ENCODE data around the gene NMRAL1. TPM values are rescaled to one million over a fixed set of nuclear protein-coding genes. Genes with fewer than 3 reads are reported as not detected.

NMRAL1 gene
- total and polyA plus RNA-seq, 12 donors: 9.5 to 46.5 (median 30.0) TPM

- H3K9me3 ChIP-seq: no peaks in the 10 kb centered on the region
- H3K4me3 ChIP-seq: no peak overlapping the region
- peaks cover 0 to 48% (median 15%) of the 10 kb centered on the region in 9 donors for H3K4me1 ChIP-seq
- intact Hi-C loops (cut with DNase I): no loop called here
- TF ChIP-seq, protein P1, sequence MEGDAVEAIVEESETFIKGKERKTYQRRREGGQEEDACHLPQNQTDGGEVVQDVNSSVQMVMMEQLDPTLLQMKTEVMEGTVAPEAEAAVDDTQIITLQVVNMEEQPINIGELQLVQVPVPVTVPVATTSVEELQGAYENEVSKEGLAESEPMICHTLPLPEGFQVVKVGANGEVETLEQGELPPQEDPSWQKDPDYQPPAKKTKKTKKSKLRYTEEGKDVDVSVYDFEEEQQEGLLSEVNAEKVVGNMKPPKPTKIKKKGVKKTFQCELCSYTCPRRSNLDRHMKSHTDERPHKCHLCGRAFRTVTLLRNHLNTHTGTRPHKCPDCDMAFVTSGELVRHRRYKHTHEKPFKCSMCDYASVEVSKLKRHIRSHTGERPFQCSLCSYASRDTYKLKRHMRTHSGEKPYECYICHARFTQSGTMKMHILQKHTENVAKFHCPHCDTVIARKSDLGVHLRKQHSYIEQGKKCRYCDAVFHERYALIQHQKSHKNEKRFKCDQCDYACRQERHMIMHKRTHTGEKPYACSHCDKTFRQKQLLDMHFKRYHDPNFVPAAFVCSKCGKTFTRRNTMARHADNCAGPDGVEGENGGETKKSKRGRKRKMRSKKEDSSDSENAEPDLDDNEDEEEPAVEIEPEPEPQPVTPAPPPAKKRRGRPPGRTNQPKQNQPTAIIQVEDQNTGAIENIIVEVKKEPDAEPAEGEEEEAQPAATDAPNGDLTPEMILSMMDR (IDR thresholded peaks at IDR 0.05): no peak
- H3K27ac ChIP-seq: peak overlapping the region in 1 of 10 donors; percentile 53
- ATAC-seq: no peak
- H3K27me3 ChIP-seq: no peaks in the 10 kb centered on the region
- 79 to 82% methylated on average over 8 of the region's 8 CpGs for WGBS, 2 donors
- H3K36me3 ChIP-seq: no peaks in the 10 kb centered on the region
- no peak for DNase-seq
Observed at GRCh38 chr16:4420505-4421105, 53.8 kb downstream of the NMRAL1 start.

DNA sequence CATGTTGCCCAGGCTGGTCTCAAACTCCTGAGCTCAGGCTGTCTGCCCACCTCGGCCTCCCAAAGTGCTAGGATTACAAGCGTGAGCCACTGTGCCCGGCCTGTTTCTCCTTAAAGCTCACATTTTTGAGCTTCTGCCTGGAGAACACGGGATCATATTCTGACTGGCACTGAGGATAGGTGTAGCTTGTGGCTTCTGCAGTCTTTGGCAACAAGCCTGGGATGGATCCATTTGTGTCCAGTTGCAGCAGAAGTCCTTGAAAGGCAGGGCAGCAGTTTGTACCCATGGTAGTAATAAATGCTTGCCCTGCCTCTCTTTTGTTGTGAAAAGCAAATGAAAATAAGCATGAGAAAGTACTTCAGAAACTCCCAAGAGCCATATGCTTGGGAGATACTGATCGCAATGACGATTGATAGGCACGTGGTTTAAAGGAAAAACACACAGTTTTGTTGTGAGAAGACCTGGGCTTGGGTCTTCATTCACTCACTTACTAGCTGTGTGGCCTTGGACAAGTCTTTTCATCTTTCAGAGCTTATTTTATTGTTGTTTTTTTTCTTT, 54.9 kb downstream of the NMRAL1 start:
- Histone ChIP-seq H3K9me3 (no peaks in the 10 kb centered on the region), H3K4me1 (peaks cover 6 to 53% (median 21%) of the 10 kb centered on the region in 9 donors), H3K4me3 (no peak overlapping the region), H3K27me3 (no peaks in the 10 kb centered on the region), H3K36me3 (no peaks in the 10 kb centered on the region), H3K27ac (no peak overlapping the region)
- WGBS, 2 donors: 69 to 81% methylated on average over 7 of the region's 7 CpGs
- TF ChIP-seq, protein P1 (IDR thresholded peaks at IDR 0.05): no peak
- intact Hi-C loops (cut with DNase I): loop anchor here in 1 of 10 donors (5.0 kb wide), 1 partner anchor 237 kb away; no protein-coding TSS in a partner anchor
- DNase-seq (no peak), ATAC-seq (no peak)

DNA sequence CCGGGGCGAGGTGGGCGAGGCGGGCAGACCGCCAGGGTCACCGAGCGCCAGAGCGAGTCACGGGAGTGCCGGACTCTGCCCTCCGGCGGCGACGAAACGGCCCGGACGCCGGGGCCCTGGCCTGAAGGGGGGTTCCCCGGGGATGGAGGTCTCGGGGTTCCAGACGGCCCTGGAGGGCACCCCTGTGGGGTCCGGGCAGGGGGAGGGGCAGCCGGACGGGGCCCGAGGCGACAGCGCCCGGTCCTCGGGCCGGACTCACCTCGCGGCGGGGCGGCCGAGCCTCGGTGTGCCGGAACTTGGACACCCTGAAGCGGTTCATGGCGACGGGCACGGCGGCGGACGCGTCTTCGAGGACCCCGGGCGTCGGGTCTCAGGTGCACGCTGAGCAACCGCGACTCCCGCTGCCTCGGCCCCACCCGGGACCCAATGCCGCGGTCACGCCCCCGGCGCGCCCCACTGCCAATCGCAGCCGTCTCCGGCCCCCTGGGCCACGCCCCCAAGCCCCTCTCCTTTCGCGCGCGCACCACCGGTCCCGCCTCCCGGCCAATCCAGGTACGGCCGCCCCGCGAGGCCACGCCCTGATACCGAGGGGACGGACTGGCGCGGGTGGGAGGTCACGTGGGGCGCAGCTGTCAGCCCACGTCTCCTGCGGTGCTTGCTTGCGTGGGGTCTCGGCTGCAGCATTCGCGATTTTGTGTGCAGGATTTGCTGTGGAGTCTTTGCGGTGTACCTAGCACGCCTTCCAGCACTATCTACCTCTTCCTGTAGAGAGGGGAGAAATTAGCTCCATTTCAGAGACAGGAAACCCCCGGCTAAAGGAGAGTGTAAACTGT, 58.0 kb downstream of the NMRAL1 start, which contains the start of gene CORO7:
Gene CORO7, minus strand, starts transcription at position 397 of the 833 bp plus-strand sequence. Its CDS starts 78 bp downstream, at position 319.
- Histone ChIP-seq H3K4me1 (peaks cover 6 to 62% (median 30%) of the 10 kb centered on the region in 9 donors), H3K4me3 (peak within 1 kb of the TSS; percentile 77 to 99 (median 94)), H3K27me3 (no peaks in the 10 kb centered on the region), H3K9me3 (no peaks in the 10 kb centered on the region), H3K36me3 (peaks cover 0 to 20% (median 0%) of the 10 kb centered on the region in 9 donors), H3K27ac (peak within 1 kb of the TSS; percentile 56 to 95 (median 86))
- intact Hi-C loops (cut with DNase I): loop anchor here in 1 of 10 donors (5.0 kb wide), 1 partner anchor 234 kb away; no protein-coding TSS in a partner anchor
- TF ChIP-seq, protein P1 (IDR thresholded peaks at IDR 0.05): no peak
- peak; percentile 97 to 98 for DNase-seq
- WGBS, 2 donors: 0 to 1% methylated on average over 61 to 92 of the region's 92 CpGs
- peak; percentile 95 to 97 (median 96) for ATAC-seq

Data from heart right ventricle (tissue), 16 donors.